ENCODE data around the gene CD3D.
A peak's percentile ranks its signal among the peaks of the same experiment; 100 is the strongest.
"Not testable (repeated sequence)": the region's sequence is repeated elsewhere in the genome, so short reads cannot be mapped to it uniquely, and the experiment has no call there.

CD3D gene

GRCh38 chr11:118338637-118339061, 3.9 kb downstream of the CD3D start:
- peak; percentile 90 for DNase-seq

DNA sequence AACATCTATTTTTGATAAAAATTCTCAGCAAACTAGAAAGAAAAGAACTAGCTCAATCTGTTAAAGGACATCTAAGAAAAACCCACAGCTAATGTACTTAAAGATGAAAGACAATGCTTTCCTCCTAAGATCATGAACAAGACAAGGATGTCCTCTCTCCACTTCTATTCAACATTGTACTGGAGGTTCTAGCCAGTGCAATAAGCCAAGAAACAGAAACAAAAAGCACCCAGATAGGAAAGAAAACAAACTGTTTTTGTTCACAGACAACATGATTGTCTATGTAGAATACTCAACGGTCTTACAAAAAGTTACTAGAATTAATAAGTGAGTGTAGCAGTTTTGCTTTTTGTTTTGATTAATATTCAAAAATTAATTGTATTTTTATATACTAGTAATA, 7.8 kb downstream of the CD3D start:
- no peak for DNase-seq

DNA sequence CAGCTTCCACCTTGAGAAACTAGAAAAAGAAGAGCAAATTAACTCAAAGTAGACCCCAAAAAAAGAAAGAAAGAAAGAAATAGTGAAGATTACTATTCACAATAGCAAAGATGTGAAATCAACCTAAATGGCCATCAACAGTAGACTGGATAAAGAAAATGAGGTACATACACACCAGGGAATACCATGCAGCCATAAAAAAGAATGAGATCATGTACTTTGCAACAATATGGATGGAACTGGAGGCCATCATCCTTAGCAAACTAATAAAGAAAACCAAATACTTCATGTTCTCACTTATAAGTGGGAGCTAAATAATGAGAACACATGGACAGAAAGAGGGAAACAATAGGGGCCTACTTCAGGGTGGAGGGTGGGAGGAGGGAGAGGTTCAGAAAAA, 13.8 kb downstream of the CD3D start:
- DNase-seq = no peak

DNA sequence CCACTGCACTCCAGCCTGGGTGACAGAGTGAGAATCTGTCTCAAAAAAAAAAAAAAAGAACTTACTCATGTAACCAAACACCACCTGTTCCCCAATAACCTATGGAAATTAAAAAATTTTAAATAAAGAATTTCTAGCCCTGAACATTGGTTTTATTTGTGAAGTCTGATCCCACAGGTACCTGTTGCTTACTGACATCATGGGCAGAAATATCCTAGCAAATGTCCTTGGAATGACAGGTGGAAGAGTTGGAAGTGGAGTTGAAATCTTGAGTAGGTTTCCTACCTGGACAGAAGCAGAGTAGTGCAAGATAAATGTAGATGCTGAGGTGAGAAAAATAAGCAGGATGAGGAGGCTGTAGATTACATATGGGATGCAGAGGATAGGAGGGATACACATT, 17.2 kb downstream of the CD3D start:
- DNase-seq = no peak

GRCh38 chr11:118322721-118323120, 19.8 kb downstream of the CD3D start:
- no peak for DNase-seq

DNA sequence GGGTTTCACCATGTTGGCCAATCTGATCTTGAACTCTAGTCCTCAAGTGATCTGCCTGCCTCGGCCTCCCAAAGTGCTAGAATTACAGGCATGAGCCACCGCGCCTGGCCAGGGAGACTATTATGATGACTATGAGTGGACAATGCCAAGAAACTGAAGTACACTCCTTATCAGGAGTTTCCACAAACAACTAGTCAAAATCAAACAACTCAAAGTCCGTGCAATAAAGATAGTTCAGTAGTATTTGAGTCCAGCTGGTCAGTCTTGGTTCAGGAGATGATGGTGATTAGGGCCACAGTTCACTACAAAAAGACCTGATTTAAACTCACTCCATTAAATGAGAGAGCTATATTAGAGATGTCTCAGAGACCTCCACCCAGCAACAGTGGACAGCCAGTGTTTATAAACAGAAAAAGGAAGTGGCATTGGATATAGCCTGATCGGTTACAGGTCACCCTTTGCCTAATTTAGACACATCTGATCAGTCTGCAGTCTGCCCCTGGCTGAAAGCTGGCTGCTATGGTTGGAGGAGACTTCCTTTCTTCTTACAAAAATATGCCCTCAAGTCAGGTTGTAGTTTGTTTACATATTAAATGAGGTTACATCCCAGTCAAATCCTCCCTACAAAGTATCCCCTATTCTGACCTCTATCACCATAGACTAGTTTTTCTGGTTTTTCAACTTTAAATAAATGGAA, 21.0 kb downstream of the CD3D start:
- no peak for DNase-seq

DNA sequence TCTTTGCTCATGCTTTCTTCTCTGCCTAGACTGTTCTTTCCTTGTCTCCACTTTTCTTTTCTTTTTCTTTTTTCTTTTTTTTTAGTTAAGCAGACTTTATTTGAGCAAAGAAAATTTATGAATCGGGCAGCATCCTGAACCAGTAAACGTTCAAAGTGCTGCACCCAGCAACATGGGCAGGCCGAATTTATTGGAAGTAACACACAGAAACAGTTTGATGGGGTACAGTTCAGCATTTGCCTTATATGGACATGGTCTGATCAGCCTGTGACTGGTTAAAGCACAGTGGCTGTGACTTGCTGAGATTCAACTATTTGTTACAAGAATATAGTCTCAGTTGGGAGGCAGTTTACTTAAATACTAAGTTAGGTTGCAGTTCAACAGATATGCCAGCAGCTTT, 22.0 kb downstream of the CD3D start:
- DNase-seq = no peak

DNA sequence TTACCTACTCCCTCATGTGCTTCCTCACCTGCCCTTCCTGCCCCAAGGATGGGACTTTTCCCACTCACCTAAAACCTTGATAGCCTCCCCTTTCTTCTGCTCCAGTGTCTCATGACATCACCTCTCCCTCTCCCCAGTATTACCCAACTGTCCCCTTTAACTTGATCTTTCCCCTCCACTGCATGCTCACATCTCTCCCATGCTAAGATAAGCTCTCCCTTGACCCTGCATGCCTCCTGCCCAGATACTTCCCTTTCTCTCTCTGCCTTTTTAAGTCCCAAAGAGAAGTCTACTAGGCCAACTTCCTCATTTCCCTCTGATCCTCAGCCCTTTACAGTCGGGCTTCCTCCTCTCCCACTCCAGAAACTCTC, 23.2 kb downstream of the CD3D start:
- no peak for DNase-seq

- no peak for DNase-seq
Observed at GRCh38 chr11:118318581-118319336, 23.7 kb downstream of the CD3D start.

GRCh38 chr11:118318124-118318523, 24.4 kb downstream of the CD3D start:
- DNase-seq = no peak

DNA sequence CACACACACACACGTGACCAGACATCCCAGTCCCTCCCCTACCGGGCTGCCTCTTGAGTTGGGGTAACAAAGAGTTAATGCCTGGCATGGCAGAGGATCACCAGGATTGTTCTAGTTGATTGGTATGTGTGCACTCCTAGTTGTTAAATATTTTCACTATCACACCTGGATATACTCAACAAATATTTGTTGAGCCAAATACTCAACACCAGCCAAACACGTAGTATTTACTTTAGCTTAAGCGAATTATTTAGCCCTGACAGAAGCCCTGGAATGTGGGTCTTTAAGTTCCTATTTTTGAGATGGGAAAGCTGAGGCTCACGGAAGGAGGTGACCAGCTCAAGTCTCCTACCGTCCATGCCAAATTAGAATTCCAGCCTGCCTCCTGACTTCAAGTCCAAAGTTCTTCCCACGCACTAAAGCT, 27.5 kb downstream of the CD3D start:
- DNase-seq = no peak

DNA sequence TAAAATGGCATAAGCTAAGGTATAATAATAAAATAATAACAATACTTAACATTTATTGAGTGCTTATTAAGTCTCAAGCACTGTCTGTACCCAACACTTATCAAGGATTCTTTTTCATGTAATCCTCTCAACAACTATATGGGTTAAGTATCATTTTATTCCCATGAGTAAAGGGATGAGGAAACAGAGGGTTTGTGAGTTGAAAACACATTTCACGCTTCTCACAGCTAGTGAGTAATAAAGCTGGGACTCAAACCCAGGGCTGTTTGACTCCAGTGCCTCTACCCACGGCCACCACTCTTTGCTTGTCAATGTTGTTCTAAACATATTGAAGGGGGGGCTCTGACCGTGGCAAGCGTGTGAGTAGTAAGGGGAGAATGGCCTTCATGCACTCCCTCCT, 29.3 kb downstream of the CD3D start:
- no peak for DNase-seq

GRCh38 chr11:118312328-118312727, 30.2 kb downstream of the CD3D start:
- no peak for DNase-seq

DNA sequence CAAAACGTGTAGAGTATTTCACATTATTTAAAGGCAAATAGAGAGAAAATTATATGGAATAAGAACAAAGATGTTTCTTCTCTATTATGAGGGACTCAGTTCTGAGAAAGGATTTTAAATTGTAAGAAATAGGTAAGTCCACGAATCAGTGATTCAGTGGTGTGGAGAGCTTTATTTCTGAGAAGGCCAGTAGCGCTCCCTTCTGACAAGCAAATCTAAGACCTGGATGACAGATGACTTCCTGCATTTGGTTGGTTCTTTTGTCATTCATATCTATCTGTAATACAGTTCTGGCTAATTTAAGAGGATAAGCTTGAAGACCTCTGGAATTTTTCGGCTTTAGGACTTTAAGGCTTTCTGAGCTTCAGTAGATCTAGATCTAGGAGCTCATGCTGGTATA, 31.0 kb downstream of the CD3D start:
- no peak for DNase-seq

DNA sequence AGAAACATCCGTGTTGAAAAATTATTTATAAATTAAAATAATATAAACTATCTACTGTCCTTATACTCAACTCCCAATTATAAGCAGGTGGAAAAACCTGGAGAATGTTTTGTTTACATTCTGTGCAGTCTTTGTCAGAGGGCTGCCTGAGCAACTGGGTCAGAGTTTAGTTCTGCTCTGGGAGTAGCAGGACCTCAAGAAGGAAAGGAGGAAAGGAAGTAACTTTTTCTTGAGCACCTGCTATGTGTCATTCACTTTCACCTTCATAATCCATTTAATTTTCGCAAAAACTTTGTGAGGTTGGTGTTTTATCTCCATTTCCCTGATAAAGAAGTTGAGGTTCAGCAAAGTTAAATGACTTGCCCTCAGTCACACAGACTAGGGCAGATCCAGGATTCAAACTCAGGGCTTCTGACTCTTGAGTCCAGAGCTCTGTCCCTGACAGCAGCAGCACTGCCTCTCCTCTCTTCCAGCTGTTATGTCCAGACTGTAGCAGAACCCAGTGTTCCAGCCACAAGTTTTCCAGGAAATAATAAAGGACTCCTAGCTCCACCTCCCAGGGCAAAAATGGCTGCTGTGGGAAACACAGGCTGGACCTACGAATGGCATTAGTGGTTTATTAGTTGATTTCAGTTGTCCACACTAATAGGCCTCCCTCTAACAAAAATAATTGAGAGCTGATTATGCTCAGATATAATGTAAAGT, 31.6 kb downstream of the CD3D start:
- DNase-seq = no peak

DNA sequence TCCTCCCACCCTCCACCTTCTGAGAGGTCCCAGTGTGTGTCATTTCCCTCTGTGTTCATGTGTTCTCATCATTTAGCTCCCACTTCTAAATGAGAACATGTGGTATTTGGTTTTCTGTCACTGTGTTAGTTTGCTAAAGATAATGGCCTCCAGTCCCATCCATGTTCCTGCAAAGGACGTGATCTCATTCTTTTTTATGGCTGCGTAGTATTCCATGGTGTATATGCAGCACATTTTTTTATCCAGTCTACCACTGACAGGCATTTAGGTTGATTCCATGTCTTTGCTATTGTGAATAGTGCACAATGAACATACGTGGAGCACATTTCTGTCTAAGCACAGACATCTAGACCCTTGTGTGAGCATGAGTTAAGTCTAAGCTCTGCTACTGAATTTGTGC, 32.2 kb downstream of the CD3D start:
- DNase-seq = no peak

DNA sequence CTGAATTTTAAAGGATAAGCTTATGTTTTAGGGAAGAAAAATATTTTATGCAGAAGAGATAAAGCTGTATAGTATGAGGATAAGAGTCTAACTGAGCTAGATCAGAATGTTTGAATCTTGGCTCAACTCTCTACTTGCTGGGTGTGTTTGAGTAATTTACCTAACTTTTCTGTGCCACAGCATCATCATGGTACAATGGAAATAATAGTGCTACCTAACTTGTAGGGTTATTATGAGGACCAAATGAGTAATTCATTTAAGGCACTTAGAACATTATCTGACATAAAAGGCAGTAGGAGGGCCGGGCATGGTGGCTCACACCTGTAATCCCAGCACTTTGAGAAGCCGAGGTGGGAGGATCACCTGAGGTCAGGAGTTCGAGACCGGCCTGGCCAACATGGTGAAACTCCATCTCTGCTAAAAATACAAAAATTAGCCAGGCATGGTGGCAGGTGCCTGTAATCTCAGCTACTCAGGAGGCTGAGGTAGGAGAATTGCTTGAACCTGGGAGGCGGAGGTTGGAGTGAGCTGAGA, 33.4 kb downstream of the CD3D start:
- not testable (repeated sequence) for DNase-seq

- DNase-seq = peak; percentile 65
Observed at GRCh38 chr11:118306556-118306955, 35.9 kb downstream of the CD3D start.

DNA sequence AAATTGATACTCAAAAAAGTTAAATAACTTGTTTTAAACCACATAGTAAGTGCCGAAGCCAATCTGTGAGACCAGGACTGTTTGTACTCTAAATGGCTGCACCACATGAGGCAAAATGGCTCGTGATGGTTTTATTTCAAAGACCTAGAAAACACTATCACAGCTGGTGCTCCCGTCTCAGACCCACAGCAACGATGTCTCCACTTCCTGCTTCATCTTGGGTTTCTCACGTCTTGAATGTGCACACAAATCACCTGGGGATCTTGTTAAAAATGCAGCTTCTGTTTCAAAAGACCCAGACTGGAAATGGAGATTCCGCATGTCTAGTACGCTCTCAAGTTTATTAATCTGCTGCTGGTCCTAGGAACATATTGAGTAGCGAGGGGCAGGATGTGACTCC, 36.8 kb downstream of the CD3D start:
- DNase-seq = peak; percentile 65

DNA sequence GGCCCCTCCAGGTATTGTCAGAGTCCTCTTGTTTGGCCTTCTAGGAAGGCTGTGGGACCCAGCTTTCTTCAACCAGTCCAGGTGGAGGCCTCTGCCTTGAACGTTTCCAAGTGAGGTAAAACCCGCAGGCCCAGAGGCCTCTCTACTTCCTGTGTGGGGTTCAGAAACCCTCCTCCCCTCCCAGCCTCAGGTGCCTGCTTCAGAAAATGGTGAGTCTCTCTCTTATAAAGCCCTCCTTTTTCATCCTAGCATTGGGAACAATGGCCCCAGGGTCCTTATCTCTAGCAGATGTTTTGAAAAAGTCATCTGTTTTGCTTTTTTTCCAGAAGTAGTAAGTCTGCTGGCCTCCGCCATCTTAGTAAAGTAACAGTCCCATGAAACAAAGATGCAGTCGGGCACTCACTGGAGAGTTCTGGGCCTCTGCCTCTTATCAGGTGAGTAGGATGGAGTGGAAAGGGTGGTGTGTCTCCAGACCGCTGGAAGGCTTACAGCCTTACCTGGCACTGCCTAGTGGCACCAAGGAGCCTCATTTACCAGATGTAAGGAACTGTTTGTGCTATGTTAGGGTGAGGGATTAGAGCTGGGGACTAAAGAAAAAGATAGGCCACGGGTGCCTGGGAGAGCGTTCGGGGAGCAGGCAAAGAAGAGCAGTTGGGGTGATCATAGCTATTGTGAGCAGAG, 37.8 kb downstream of the CD3D start, which contains the start of gene CD3E:
Gene CD3E (plus strand): TSS at position 163 of the 681 bp plus-strand sequence. CDS start 223 bp downstream, at position 386.
- peak; percentile 87 for DNase-seq

DNA sequence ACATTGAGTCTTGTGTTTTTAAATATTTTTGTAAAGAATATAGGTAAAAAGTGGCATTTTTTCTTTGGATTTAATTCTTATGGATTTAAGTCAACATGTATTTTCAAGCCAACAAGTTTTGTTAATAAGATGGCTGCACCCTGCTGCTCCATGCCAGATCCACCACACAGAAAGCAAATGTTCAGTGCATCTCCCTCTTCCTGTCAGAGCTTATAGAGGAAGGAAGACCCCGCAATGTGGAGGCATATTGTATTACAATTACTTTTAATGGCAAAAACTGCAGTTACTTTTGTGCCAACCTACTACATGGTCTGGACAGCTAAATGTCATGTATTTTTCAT, 38.3 kb downstream of the CD3D start:
- no peak for DNase-seq

DNA sequence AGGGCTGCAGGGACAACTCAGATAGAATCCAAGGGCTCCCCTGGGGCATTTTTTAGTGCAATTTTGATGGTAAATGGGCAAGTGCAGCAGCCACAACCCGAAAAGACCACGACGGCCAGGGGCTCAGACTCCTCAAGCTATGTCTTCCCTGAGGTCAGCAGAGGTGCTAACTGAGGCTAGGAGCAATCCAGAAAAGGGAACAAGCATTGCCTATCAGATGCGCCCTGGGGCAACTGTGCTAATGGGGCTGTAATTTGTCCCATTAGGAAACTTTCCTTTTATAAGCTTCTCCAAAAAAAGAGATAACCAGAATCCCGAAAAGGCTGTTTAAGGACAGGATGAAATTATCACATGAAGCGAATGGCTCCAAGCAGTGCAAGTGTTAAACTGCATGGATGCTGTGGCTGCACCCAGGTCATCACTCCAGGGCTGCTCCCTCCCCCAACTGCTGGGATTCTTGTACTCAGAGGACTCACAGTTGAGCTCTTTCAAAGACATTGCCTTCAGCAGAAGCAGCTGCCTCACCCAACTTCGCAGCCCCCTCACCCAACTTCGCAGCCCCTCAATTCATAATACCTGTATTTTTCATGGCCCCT, 40.8 kb downstream of the CD3D start:
- DNase-seq = no peak

Data from activated CD4-positive, alpha-beta T cell treated with anti-CD3 and anti-CD28 coated beads, Interleukin-2, Interleukin-6, amounts not matched to agents 100 ng/mL and 50 ng/mL, durations not matched to agents 16 hours and 8 hours (primary cell).